T-helper 17 cell (primary cell): ENCODE results near the gene TUBA4B. TPM values are rescaled to one million over a fixed set of nuclear protein-coding genes. Genes with fewer than 3 reads are reported as not detected.

Source experiments
- ATAC-seq: fragments of 150-1000 bp; cut with Tn5 transposase; 2 replicates; pipeline ENCODE4 v1.10.0; 2021; ENCODE audit warnings: mild to moderate bottlenecking, moderate library complexity
- DNase-seq, 3 donors: peaks; one replicate each; pipeline versions ENCODE4 v3.0.0 to v3.0.0-alpha.2; 2020 to 2021
- H3K9me3 ChIP-seq: one replicate; pipeline ENCODE4 v1.7.0; 2013; ENCODE audit warnings: low read length, mild to moderate bottlenecking; ENCODE audit not compliant: control insufficient read depth, poor library complexity, severe bottlenecking
- H3K27ac Mint-ChIP-seq: one replicate; pipeline ENCODE4 v1.8.0; 2022; ENCODE audit warnings: mild to moderate bottlenecking, moderate library complexity, mixed read lengths
- H3K27me3 Mint-ChIP-seq: one replicate; pipeline ENCODE4 v1.8.0; 2022; ENCODE audit warnings: mixed read lengths
- H3K36me3 Mint-ChIP-seq: one replicate; pipeline ENCODE4 v1.8.0; 2022; ENCODE audit warnings: low read depth, mixed read lengths
- H3K4me1 Mint-ChIP-seq: one replicate; pipeline ENCODE4 v1.8.0; 2022; ENCODE audit warnings: mild to moderate bottlenecking, mixed read lengths
- H3K4me3 Mint-ChIP-seq: one replicate; pipeline ENCODE4 v1.8.0; 2022; ENCODE audit warnings: mild to moderate bottlenecking, moderate library complexity, mixed read lengths
- total RNA-seq, 4 donors: library from RNA in 2 of 4; stranded (reverse) in 2 of 4; gene quantifications; one replicate each; pipeline ENCODE4 v1.2.3 and lab custom pipeline; 2022 to 2026

The TUBA4B gene
- total RNA-seq, 2 donors from 2014 or later = not detected

DNA sequence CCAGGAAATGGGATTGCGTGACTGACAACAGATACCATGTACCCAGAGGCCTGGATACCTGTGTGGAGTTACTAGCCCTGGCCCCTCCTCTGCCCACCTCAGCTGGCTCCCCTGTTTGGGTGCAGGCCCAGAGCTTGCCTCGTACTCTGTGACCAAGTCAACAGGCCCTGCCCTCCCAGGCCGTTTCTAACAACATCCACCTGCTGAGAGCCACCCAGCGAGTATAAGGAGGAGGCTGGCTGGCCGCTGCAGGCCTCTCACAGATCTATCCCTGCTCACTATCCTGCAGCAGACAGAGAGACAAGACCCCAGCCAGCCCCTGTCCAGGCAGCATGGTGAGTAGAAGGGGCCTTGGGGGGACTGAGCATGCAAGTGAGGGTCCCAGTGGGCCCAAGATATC lies 13.2 kb downstream of the TUBA4B start:
- Mint-ChIP-seq H3K4me3 (no peak overlapping the region), H3K4me1 (peaks cover 4% of the 10 kb centered on the region), H3K27ac (no peak overlapping the region), H3K36me3 (no peaks in the 10 kb centered on the region), H3K27me3 (peaks cover 10% of the 10 kb centered on the region)
- H3K9me3 ChIP-seq = no peaks in the 10 kb centered on the region
- ATAC-seq = no peak
- no peak for DNase-seq

DNA sequence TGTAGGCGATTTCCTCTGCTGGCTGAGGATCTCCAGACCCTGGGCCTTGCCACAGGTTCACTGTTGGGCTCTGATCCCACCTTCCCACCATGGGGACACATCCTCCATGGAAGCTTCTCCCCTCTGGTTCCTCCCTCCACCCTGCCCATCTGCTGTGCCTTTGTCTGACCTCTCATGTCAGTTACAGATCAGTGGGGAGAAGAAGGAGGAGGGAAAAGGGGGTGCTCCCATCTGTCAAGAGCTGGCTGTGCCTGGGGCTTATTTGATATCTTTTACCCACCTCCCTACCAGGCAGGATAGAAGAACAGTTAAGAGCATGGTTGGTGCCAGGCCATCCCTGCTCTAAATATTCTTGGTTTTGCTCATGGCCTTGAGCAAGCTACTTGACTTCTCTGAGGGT lies 13.8 kb downstream of the TUBA4B start:
- no peaks in the 10 kb centered on the region for H3K36me3 Mint-ChIP-seq
- H3K4me3 Mint-ChIP-seq = no peak overlapping the region
- peaks cover 10% of the 10 kb centered on the region for H3K27me3 Mint-ChIP-seq

DNA sequence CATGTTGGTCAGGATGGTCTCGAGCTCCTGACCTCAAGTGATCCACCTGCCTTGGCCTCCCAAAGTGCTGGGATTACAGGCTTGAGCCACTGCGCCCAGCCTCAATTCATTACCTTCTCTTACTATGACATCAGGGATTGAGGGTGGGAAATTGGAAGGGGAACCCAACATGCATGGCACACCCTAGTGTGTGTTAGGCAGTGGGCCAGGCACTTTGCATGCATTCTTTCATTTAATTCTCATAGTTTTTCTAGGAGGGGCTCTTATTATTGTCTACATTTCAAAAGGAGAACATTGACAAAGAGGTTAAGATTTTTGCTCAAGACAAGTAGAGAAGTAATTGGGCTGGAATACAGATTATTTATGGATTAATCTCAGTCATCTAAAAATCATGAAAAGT lies 15.3 kb downstream of the TUBA4B start:
- Mint-ChIP-seq H3K27me3 (peaks cover 9% of the 10 kb centered on the region), H3K36me3 (no peaks in the 10 kb centered on the region), H3K4me3 (no peak overlapping the region), H3K27ac (no peak overlapping the region), H3K4me1 (no peaks in the 10 kb centered on the region)
- no peak for ATAC-seq
- no peak for DNase-seq
- H3K9me3 ChIP-seq = no peaks in the 10 kb centered on the region

More for the DNA sequence above, 13.8 kb downstream of the TUBA4B start:
- no peaks in the 10 kb centered on the region for H3K9me3 ChIP-seq
- ATAC-seq (no peak), DNase-seq (no peak)
- Mint-ChIP-seq H3K4me1 (no peaks in the 10 kb centered on the region), H3K27ac (no peak overlapping the region)

DNA sequence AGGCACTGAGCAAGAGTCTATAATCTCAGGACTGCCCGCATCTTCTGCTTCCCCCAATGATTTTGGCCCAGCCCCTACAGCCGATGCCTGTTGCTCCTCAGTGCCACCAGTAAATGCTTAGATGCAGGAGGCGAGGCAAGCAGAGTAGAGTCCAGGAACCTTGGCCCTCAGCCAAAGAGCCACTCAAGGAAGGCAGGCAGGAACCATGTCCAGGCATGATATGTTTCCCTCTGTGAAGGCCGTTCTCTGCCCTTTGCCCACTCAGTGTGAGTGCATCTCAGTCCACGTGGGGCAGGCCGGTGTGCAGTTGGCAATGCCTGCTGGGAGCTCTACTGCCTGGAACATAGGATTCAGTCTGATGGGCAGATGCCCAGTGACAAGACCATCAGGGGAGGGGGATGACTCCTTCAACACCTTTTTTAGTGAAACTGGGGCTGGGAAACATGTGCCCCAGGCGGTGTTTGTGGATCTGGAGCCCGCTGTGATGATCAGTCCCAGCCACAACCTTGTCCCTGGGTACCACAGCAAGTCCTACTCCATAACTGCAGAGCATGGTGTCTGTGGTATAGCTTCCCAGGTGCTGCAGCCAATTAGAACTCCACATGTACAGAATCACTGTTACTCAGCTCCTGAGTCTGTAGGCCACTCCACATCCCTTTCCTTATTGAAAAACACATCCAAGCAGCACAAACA lies 16.5 kb downstream of the TUBA4B start:
- Mint-ChIP-seq H3K36me3 (no peaks in the 10 kb centered on the region), H3K27ac (peak overlapping the region; percentile 32), H3K4me1 (no peaks in the 10 kb centered on the region), H3K27me3 (peaks cover 9% of the 10 kb centered on the region), H3K4me3 (no peak overlapping the region)
- no peak for DNase-seq
- ATAC-seq = no peak
- H3K9me3 ChIP-seq = no peaks in the 10 kb centered on the region

DNA sequence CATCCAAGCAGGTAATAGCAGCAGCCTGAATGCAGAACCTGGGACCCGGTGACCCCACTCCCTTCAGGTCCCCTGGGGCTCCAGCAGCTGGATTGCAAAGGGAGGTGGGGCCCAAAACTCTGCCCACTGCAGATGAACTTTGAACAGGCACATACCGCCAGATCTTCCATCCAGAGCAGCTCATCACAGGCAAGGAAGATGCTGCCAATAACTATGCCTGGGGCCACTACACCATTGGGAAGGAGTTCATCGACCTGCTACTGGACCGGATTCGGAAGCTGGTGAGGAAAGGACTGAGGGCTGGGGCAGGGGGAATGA lies 17.0 kb downstream of the TUBA4B start:
- no peaks in the 10 kb centered on the region for H3K9me3 ChIP-seq
- no peak for ATAC-seq

DNA sequence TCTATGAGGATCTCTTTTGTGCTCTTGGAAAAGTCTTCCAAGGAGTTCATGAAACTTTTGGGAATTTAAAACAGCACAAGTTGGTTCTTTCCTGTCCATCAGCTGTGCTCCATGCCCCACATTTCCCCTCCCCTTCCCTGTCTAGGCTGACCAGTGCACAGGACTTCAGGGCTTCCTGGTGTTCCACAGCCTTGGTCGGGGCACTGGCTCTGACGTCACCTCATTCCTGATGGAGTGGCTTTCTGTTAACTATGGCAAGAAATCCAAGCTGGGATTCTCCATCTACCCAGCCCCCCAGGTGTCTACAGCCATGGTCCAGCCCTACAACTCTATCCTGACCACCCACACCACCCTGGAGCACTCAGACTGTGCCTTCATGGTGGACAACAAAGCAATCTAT lies 18.0 kb downstream of the TUBA4B start:
- no peak overlapping the region for H3K27ac Mint-ChIP-seq
- H3K27me3 Mint-ChIP-seq = peaks cover 9% of the 10 kb centered on the region
- H3K9me3 ChIP-seq = no peaks in the 10 kb centered on the region
- no peaks in the 10 kb centered on the region for H3K4me1 Mint-ChIP-seq
- no peak overlapping the region for H3K4me3 Mint-ChIP-seq
- ATAC-seq = no peak
- DNase-seq = no peak
- peaks cover 2% of the 10 kb centered on the region for H3K36me3 Mint-ChIP-seq

More for the DNA sequence above, 17.0 kb downstream of the TUBA4B start:
- Mint-ChIP-seq H3K4me1 (no peaks in the 10 kb centered on the region), H3K27ac (peak overlapping the region; percentile 32), H3K36me3 (peaks cover 2% of the 10 kb centered on the region), H3K4me3 (no peak overlapping the region), H3K27me3 (peaks cover 9% of the 10 kb centered on the region)
- DNase-seq = no peak

DNA sequence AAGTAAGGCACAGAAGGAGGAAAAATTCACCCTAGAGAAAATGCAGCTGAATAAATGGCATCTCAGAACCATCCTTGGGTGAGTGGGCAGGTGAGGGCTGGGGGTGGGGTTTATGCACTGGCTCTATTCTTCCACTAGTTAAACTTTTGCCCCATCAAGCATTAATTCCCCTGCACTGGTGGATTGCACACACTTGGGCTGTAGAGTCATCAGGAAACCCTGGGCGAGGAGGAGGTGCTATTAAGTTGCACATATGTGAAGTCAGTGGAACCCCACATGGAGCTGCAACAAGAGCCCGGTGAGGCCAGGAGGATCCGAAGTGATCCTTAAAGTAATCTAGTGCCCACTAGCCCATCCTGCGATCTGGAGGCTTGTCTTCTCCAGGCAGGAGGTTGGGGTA lies 19.3 kb downstream of the TUBA4B start:
- H3K4me1 Mint-ChIP-seq = peaks cover 3% of the 10 kb centered on the region
- DNase-seq (no peak), ATAC-seq (no peak)
- H3K36me3 Mint-ChIP-seq = peaks cover 2% of the 10 kb centered on the region
- H3K4me3 Mint-ChIP-seq = no peak overlapping the region
- peaks cover 9% of the 10 kb centered on the region for H3K27me3 Mint-ChIP-seq
- peak overlapping the region; percentile 6 for H3K27ac Mint-ChIP-seq
- H3K9me3 ChIP-seq = no peaks in the 10 kb centered on the region

DNA sequence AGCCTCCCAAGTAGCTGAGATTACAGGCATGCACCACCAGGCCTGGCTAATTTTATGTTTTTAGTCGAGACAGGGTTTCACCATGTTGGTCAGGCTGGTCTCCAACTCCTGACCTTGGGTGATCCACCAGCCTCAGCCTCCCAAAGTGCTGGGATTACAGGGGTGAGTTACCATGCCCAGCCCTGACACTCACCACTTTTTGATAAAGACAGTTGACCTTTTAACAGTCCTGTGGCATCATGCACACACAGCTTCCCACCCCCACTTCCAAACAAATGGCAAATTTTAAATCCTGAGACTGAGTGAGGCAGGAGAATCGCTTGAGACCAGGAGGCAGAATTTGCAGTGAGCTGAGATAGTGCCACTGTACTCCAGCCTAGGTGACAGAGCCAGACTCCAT lies 20.0 kb downstream of the TUBA4B start:
- DNase-seq = no peak
- Mint-ChIP-seq H3K36me3 (peaks cover 2% of the 10 kb centered on the region), H3K27ac (no peak overlapping the region), H3K4me1 (peaks cover 10% of the 10 kb centered on the region), H3K27me3 (peaks cover 9% of the 10 kb centered on the region), H3K4me3 (no peak overlapping the region)
- H3K9me3 ChIP-seq = no peaks in the 10 kb centered on the region
- no peak for ATAC-seq

DNA sequence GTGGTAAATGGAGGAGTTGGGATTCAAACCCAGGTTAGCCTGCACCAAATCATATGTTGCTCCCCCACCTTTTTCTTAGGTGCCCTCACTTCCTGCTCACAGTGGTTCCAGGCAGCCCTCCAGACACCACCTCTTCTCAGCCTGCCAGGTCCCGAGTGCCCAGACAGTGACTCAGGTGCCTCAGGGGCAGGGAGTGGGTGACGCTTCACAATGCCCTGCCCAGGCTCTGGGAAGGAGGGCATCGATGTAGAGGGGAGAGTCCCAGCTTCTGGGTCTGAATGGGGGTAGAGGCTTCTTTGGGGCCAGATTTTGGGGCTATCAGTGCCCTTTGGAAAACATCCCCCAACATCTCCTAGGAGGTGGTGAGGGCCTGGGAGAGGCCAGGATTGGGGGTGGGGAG lies 20.9 kb downstream of the TUBA4B start:
- H3K27me3 Mint-ChIP-seq = peaks cover 9% of the 10 kb centered on the region
- H3K9me3 ChIP-seq = no peaks in the 10 kb centered on the region
- no peak overlapping the region for H3K27ac Mint-ChIP-seq
- DNase-seq (no peak), ATAC-seq (no peak)
- H3K36me3 Mint-ChIP-seq = peaks cover 2% of the 10 kb centered on the region
- H3K4me1 Mint-ChIP-seq = peaks cover 17% of the 10 kb centered on the region
- no peak overlapping the region for H3K4me3 Mint-ChIP-seq

DNA sequence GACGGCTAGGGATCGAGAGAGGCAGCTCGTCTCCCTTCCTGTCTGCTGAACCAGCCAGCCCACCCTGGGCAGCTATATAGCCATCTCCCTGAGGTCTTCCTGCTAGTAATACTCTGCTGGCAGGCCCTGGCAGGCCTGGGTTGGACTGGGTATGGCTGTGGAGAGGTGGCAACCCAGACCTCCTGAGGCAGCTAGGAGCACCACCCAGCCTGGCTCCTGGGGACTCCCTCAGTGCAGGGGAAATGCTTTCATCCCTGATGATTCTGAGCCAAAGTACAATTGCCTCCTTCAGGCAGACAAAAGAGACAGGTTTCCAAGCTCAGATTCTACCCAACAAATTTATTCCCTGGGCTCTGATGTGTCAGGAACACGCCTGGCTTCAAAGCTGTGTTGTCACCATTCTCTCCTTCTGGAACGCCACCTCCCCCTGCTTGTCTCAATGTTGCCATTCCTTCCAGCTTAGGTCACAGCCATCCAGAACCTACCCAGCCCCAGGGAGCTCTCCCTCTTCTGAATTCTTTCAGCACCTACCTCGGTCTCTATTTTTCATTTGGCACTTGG lies 21.4 kb downstream of the TUBA4B start:
- H3K4me3 Mint-ChIP-seq = no peak overlapping the region
- no peak for DNase-seq
- peaks cover 2% of the 10 kb centered on the region for H3K36me3 Mint-ChIP-seq
- no peaks in the 10 kb centered on the region for H3K9me3 ChIP-seq
- no peak for ATAC-seq
- peaks cover 18% of the 10 kb centered on the region for H3K4me1 Mint-ChIP-seq
- H3K27me3 Mint-ChIP-seq = peaks cover 9% of the 10 kb centered on the region
- no peak overlapping the region for H3K27ac Mint-ChIP-seq

DNA sequence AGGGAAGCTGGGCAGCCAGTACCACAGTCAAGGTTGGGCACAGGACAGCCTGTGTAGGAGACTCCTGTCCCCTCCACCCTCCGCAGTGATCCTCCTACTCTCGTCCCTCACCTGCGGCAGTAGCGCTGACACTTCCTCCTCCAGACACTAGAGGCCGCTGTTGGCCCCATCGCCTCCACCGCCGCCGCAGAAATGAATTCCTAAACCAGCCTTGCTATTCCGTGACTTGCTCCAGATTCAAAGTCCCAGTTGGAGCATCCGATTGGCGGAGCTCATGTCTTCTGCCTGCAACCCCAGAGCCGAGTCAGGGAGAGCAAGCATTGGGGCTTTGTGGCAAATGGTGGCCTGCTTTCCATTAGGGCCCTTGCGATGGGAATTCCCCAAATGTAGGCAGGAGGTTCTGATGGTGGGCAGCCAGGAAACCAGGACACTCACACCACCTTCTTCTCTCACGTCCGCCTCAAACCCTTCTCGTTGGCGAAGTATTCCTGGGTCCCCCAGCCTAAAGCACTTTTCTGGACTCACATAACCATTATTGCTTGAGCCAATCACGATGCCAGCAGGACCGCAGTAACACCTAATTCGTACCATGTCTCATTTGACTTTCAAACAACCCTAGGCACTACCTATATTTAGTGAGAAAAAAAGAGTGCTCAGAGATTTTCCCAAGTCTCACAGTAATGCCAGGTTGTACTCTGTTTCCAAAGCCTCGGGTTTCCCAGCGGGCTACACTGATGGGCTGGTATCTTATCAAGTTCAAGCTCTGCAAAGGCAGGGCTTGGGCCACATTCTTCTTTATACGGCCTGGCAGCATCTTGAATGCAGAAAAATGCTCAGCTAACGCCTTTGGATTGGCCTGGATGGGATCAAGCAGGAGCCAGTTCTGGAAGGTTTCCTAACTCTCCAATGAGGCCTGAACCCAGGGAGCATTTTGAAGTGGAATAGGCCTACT lies 24.9 kb downstream of the TUBA4B start:
- peak overlapping the region; percentile 97 for H3K4me3 Mint-ChIP-seq
- no peaks in the 10 kb centered on the region for H3K27me3 Mint-ChIP-seq
- H3K36me3 Mint-ChIP-seq = peaks cover 6% of the 10 kb centered on the region
- DNase-seq (peak; percentile 53 to 65 (median 65)), ATAC-seq (no peak)
- peak overlapping the region; percentile 96 for H3K27ac Mint-ChIP-seq
- H3K9me3 ChIP-seq = no peaks in the 10 kb centered on the region
- H3K4me1 Mint-ChIP-seq = peaks cover 26% of the 10 kb centered on the region

DNA sequence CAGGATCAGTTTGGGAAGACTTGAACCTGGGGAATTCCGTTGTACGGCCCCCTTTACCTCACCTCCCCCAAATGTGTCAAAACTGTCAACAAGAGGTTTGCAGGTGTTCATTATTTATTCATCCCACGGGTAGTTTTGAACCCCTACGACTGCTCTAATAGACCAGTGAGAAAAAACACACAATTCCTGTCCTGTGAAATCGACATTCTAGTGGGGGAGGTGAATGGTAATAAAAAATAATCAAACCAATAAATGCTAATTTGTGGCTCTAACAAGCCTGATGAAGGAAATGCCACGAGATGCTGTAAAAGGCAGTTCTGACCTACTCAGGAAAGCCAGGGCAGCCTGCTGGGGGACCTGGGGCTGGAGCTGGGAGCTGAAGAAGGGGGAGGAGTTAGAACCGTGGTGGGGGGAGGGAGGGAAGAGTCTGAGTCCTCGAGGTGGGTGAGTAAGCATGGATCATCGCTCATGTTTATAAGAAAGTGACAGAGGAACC lies 25.7 kb downstream of the TUBA4B start:
- Mint-ChIP-seq H3K4me3 (peak overlapping the region; percentile 97), H3K4me1 (peaks cover 28% of the 10 kb centered on the region), H3K27me3 (no peaks in the 10 kb centered on the region), H3K27ac (peak overlapping the region; percentile 96), H3K36me3 (peaks cover 8% of the 10 kb centered on the region)
- ATAC-seq (no peak), DNase-seq (no peak)
- H3K9me3 ChIP-seq = no peaks in the 10 kb centered on the region

DNA sequence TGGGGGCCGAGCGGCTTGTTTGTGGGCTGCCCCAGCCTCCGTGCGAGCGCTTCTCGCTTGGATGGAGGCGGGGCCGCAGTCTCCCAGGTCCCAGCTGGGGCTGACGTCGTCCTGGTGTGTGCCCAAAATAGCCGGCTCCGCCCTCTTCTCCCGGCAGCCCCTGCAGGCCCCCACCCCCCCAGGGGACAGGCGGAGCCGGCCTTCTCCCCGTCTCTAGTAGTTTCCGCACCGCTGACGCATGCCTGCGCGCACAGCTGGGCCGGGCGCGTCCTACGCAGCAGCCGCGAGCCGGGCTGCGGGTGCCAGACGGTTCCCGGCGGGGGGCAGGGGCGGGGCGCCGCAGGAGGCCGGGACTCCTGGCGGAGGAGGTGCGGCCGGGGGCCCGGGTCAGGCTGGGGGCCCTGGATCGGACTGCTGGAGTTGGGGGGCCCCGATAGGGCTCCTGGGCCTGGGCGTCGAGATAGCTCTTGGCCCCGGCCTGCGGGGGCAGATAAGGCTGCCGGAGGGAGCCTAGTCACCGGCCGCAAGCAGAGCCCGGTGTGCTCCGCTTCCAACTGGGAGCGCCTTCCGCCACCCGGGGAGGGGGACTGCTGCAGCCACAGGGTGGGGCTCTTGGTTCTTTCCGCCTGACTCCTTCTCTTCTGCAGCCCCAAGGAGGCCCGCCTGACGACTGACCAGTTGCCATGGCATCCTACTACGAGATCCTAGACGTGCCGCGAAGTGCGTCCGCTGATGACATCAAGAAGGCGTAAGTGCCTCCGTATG lies 26.3 kb downstream of the TUBA4B start, which contains the start of gene DNAJB2:
TSS of gene DNAJB2 (plus strand) at position 216 of the 765 bp plus-strand sequence. CDS start at position 684, 468 bp downstream.
- Mint-ChIP-seq H3K4me1 (peaks cover 28% of the 10 kb centered on the region), H3K27me3 (no peaks in the 10 kb centered on the region), H3K36me3 (peaks cover 8% of the 10 kb centered on the region), H3K27ac (peak within 1 kb of the TSS; percentile 96), H3K4me3 (peak within 1 kb of the TSS; percentile 97)
- H3K9me3 ChIP-seq = no peaks in the 10 kb centered on the region
- peak; percentile 87 for ATAC-seq
- peak; percentile 97 to 98 (median 98) for DNase-seq
